Measurements from ENCODE around the gene CLTCL1.

DNA sequence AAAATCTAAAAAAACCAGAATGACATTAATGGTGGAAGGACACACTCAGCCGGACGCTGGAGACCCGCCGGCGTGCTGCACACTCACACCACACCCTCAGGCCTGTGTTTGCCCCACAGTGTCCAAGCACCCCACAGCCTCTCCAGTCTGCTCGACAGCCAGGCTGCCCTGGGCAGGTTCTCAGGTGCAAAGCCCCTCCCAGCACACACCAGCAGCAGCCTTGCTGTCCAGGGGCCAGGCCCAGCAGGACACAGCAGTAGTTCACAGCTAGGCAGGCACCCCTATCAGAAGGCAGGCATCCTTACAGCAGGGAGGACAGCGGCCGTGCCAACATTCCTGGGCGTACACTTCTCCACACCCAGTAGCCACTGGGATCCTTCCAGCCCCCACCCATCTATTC lies 111.3 kb downstream of the CLTCL1 start:
- TF ChIP-seq, protein P1, sequence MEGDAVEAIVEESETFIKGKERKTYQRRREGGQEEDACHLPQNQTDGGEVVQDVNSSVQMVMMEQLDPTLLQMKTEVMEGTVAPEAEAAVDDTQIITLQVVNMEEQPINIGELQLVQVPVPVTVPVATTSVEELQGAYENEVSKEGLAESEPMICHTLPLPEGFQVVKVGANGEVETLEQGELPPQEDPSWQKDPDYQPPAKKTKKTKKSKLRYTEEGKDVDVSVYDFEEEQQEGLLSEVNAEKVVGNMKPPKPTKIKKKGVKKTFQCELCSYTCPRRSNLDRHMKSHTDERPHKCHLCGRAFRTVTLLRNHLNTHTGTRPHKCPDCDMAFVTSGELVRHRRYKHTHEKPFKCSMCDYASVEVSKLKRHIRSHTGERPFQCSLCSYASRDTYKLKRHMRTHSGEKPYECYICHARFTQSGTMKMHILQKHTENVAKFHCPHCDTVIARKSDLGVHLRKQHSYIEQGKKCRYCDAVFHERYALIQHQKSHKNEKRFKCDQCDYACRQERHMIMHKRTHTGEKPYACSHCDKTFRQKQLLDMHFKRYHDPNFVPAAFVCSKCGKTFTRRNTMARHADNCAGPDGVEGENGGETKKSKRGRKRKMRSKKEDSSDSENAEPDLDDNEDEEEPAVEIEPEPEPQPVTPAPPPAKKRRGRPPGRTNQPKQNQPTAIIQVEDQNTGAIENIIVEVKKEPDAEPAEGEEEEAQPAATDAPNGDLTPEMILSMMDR (IDR thresholded peaks at IDR 0.05): no peak
- TF ChIP-seq POLR2A (IDR thresholded peaks at IDR 0.05) (no peak), EP300 (IDR thresholded peaks at IDR 0.05) (no peak)

Data from ovary (tissue), 3 donors.